Cardiac muscle cell (in vitro differentiated cells and primary cell): Measurements from ENCODE around the gene LARGE1. TPM values are rescaled to one million over a fixed set of nuclear protein-coding genes. Genes with fewer than 3 reads are reported as not detected.

Experiments
- DNase-seq, 2 donors: peaks; one replicate each; pipeline versions ENCODE4 v3.0.0 to v3.0.0-alpha.2; 2010 to 2017; ENCODE audit warnings: low read depth in 1 of 2, low spot score in 1 of 2
- H3K27ac ChIP-seq: fragments of 200-600 bp; sonication (generic); 2 replicates; pipeline ENCODE4 v1.5.1; 2016
- H3K27me3 ChIP-seq: fragments of 200-600 bp; sonication (generic); 2 replicates; pipeline ENCODE4 v1.6.0; 2016; ENCODE audit warnings: control low read depth
- H3K36me3 ChIP-seq: fragments of 200-600 bp; sonication (generic); 2 replicates; pipeline ENCODE4 v1.5.1; 2016; ENCODE audit warnings: control low read depth
- H3K4me1 ChIP-seq: fragments of 200-600 bp; sonication (generic); 2 replicates; pipeline ENCODE4 v1.8.1; 2017; ENCODE audit warnings: low read depth, mild to moderate bottlenecking, mixed run types
- H3K4me3 ChIP-seq: fragments of 200-600 bp; sonication (generic); 2 replicates; pipeline ENCODE4 v1.5.1; 2016; ENCODE audit warnings: mild to moderate bottlenecking
- H3K9me3 ChIP-seq: fragments of 200-600 bp; sonication (generic); 2 replicates; pipeline ENCODE4 v1.5.1; 2017; ENCODE audit warnings: low read depth, mild to moderate bottlenecking, control low read depth
- polyA plus RNA-seq: library from polyadenylated mRNA; unstranded; fragments of >200 nt; fragmentation: Nextera tagmentation; extraction: Ambion mirVana; gene quantifications from 2 replicates; pipeline ENCODE4 v1.2.1, GENCODE V29; 2016
- total RNA-seq: library from RNA; depleted of rRNA; stranded (reverse); fragments of >200 nt; gene quantifications from 2 replicates; pipeline ENCODE4 v1.2.3, GENCODE V29; 2016
- TF ChIP-seq, protein P1 (sequence below): IDR thresholded peaks from 2 replicates; pipeline ENCODE4 v1.5.1; 2012; ENCODE audit warnings: low read depth, mild to moderate bottlenecking, low read length

LARGE1 gene
- total and polyA plus RNA-seq, 2 experiments from 2014 or later: 18.4 to 34.3 TPM

DNA sequence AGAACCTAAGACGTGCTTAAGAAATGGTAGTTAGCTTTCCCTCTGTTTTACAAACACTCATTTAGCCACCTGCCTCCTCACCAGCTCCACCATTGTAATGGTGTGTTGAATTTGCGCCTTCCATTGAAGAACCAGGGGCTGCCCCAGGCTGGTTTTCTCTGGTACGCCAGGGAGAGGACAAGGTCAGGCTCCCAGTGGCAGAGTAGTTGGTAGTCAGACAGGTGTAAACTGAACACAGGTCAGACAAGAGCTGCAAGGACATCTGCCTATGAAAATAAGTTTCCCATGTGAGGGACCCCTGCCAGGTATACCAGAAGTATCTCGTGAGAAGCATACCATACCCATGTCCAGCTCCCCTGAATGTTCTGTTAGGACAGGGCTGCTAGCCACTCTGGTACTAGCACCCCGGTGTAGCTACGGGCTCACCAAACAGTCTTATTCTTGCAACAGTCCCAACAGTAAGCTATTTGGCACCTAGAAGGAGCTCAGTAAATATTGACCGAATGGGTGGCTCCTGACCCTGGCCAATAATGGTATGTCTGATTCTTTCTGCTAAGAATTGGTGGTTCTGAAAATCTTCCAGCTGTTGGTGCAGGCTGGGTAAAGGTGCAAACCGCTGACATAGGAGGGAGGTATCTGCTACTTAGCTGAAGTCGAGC is 359.0 kb downstream of the LARGE1 start:
- no peaks in the 10 kb centered on the region for H3K9me3 ChIP-seq
- DNase-seq: no peak
- TF ChIP-seq, protein P1, sequence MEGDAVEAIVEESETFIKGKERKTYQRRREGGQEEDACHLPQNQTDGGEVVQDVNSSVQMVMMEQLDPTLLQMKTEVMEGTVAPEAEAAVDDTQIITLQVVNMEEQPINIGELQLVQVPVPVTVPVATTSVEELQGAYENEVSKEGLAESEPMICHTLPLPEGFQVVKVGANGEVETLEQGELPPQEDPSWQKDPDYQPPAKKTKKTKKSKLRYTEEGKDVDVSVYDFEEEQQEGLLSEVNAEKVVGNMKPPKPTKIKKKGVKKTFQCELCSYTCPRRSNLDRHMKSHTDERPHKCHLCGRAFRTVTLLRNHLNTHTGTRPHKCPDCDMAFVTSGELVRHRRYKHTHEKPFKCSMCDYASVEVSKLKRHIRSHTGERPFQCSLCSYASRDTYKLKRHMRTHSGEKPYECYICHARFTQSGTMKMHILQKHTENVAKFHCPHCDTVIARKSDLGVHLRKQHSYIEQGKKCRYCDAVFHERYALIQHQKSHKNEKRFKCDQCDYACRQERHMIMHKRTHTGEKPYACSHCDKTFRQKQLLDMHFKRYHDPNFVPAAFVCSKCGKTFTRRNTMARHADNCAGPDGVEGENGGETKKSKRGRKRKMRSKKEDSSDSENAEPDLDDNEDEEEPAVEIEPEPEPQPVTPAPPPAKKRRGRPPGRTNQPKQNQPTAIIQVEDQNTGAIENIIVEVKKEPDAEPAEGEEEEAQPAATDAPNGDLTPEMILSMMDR: no peak
- no peaks in the 10 kb centered on the region for H3K27me3 ChIP-seq
- no peaks in the 10 kb centered on the region for H3K36me3 ChIP-seq
- no peak overlapping the region for H3K27ac ChIP-seq
- no peak overlapping the region for H3K4me3 ChIP-seq
- H3K4me1 ChIP-seq: peaks cover 10% of the 10 kb centered on the region

DNA sequence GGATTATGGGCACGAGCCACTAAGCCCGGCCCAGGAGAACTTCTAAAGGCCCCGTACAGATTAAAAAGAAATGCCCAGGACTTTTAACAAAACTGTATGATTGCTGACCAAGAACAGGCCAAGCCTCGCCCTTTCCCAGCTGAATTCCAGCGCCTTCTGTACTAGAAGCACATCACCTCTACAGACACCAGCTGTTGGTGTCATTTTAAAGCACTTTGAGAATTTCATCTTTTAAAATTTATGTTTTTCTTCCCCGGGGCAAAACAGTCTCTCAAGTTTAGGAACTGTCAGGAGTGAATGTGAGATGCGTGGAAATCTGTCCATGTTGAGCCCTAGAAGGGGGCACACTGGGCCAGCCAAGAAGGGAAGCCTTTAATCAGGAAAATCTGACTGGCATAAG is 362.4 kb downstream of the LARGE1 start:
- H3K4me1 ChIP-seq: no peaks in the 10 kb centered on the region
- H3K4me3 ChIP-seq: no peak overlapping the region
- TF ChIP-seq, protein P1: no peak
- H3K27ac ChIP-seq: no peak overlapping the region
- no peak for DNase-seq
- H3K9me3 ChIP-seq: no peaks in the 10 kb centered on the region
- no peaks in the 10 kb centered on the region for H3K36me3 ChIP-seq
- no peaks in the 10 kb centered on the region for H3K27me3 ChIP-seq

GRCh38 chr22:33555814-33556522 is 364.3 kb downstream of the LARGE1 start:
- no peak for DNase-seq
- no peaks in the 10 kb centered on the region for H3K4me1 ChIP-seq
- no peak overlapping the region for H3K4me3 ChIP-seq
- no peaks in the 10 kb centered on the region for H3K27me3 ChIP-seq
- H3K9me3 ChIP-seq: no peaks in the 10 kb centered on the region
- no peak overlapping the region for H3K27ac ChIP-seq
- TF ChIP-seq, protein P1: no peak
- H3K36me3 ChIP-seq: no peaks in the 10 kb centered on the region

- H3K27me3 ChIP-seq: no peaks in the 10 kb centered on the region
- H3K36me3 ChIP-seq: no peaks in the 10 kb centered on the region
- no peak overlapping the region for H3K27ac ChIP-seq
- no peak overlapping the region for H3K4me3 ChIP-seq
- DNase-seq: no peak
- no peaks in the 10 kb centered on the region for H3K9me3 ChIP-seq
- TF ChIP-seq, protein P1: no peak
- no peaks in the 10 kb centered on the region for H3K4me1 ChIP-seq
These were observed 366.8 kb downstream of the LARGE1 start for GRCh38 chr22:33553493-33553892.

GRCh38 chr22:33544707-33545106 is 375.6 kb downstream of the LARGE1 start:
- no peak overlapping the region for H3K27ac ChIP-seq
- TF ChIP-seq, protein P1: no peak
- H3K36me3 ChIP-seq: no peaks in the 10 kb centered on the region
- no peaks in the 10 kb centered on the region for H3K27me3 ChIP-seq
- DNase-seq: peak in 1 of 2 donors; percentile 19
- H3K4me3 ChIP-seq: no peak overlapping the region
- peaks cover 5% of the 10 kb centered on the region for H3K4me1 ChIP-seq
- no peaks in the 10 kb centered on the region for H3K9me3 ChIP-seq
